ENCODE results near the gene NETO2.

The NETO2 gene

GRCh38 chr16:47142486-47142820 is 1.3 kb downstream of the NETO2 start:
- ATAC-seq: peak; percentile 1; the same call in 2 of the 3 replicates
- no peak for TF ChIP-seq ZNF565 (CRISPR knock-in tag; conservative IDR thresholded peaks at IDR 0.05; ENCODE audit: low read depth)
- TF ChIP-seq CSDC2 (CRISPR knock-in tag; IDR thresholded peaks at IDR 0.05): no peak
- TF ChIP-seq ZFP30 (CRISPR knock-in tag; IDR thresholded peaks at IDR 0.05): no peak
- TF ChIP-seq TCF4 (CRISPR knock-in tag; IDR thresholded peaks at IDR 0.05; ENCODE audit: borderline replicate concordance): no peak
- TF ChIP-seq GLIS3 (CRISPR knock-in tag; IDR thresholded peaks at IDR 0.05): no peak
- TF ChIP-seq POU6F1 (CRISPR knock-in tag; IDR thresholded peaks at IDR 0.05; ENCODE audit: borderline replicate concordance, low read depth): no peak
- no peak for TF ChIP-seq CREB5 (CRISPR knock-in tag; IDR thresholded peaks at IDR 0.05; ENCODE audit: low read depth)
- no peak for TF ChIP-seq ISL1 (CRISPR knock-in tag; IDR thresholded peaks at IDR 0.05)
- no peak for TF ChIP-seq ARNTL (CRISPR knock-in tag; IDR thresholded peaks at IDR 0.05; ENCODE audit: borderline replicate concordance, low read depth)
- TF ChIP-seq ZFP3 (CRISPR knock-in tag; IDR thresholded peaks at IDR 0.05): no peak
- TF ChIP-seq OSR1 (CRISPR knock-in tag; IDR thresholded peaks at IDR 0.05): no peak
- TF ChIP-seq PPARA (CRISPR knock-in tag; IDR thresholded peaks at IDR 0.05; ENCODE audit: borderline replicate concordance): no peak
- no peak for TF ChIP-seq ESRRG (CRISPR knock-in tag; IDR thresholded peaks at IDR 0.05)
- no peak for TF ChIP-seq SNAI2 (CRISPR knock-in tag; IDR thresholded peaks at IDR 0.05)
- TF ChIP-seq ZC3H10 (CRISPR knock-in tag; IDR thresholded peaks at IDR 0.05): no peak
- no peak for TF ChIP-seq PATZ1 (CRISPR knock-in tag; IDR thresholded peaks at IDR 0.05; ENCODE audit: borderline replicate concordance)
- no peak for TF ChIP-seq ZNF8 (CRISPR knock-in tag; IDR thresholded peaks at IDR 0.05)
- TF ChIP-seq CSRNP3 (CRISPR knock-in tag; IDR thresholded peaks at IDR 0.05): no peak

- TF ChIP-seq CSRNP3 (CRISPR knock-in tag; IDR thresholded peaks at IDR 0.05) (no peak), TSHZ2 (CRISPR knock-in tag; IDR thresholded peaks at IDR 0.05) (no peak), ZFP30 (CRISPR knock-in tag; IDR thresholded peaks at IDR 0.05) (no peak), BACH2 (CRISPR knock-in tag; IDR thresholded peaks at IDR 0.05; ENCODE audit: borderline replicate concordance) (no peak), CSDC2 (CRISPR knock-in tag; IDR thresholded peaks at IDR 0.05) (no peak), GLIS3 (CRISPR knock-in tag; IDR thresholded peaks at IDR 0.05) (no peak), ISL1 (CRISPR knock-in tag; IDR thresholded peaks at IDR 0.05) (no peak), ZNF70 (CRISPR knock-in tag; IDR thresholded peaks at IDR 0.05) (no peak), ZNF565 (CRISPR knock-in tag; conservative IDR thresholded peaks at IDR 0.05; ENCODE audit: low read depth) (no peak), PPARA (CRISPR knock-in tag; IDR thresholded peaks at IDR 0.05; ENCODE audit: borderline replicate concordance) (no peak), PATZ1 (CRISPR knock-in tag; IDR thresholded peaks at IDR 0.05; ENCODE audit: borderline replicate concordance) (no peak), OSR1 (CRISPR knock-in tag; IDR thresholded peaks at IDR 0.05) (no peak), TCF4 (CRISPR knock-in tag; IDR thresholded peaks at IDR 0.05; ENCODE audit: borderline replicate concordance) (no peak)
- ATAC-seq: peak; percentile 86
Measured at GRCh38 chr16:47141773-47142485, 1.8 kb downstream of the NETO2 start.
